GM18907 (cell line): Measurements from ENCODE around the gene ENO4.

Experiments used
- ATAC-seq: cut with Tn5 transposase; IDR thresholded peaks from one replicate; pipeline ENCODE4 v1.9.1; 2021; ENCODE audit warnings: mild to moderate bottlenecking, moderate library complexity; ENCODE audit not compliant: unreplicated experiment

Gene ENO4

GRCh38 chr10:116849248-116850057 lies at the start of gene ENO4:
ENO4 (plus strand) TSS chr10:116849499; CDS start chr10:116849567, 68 bp downstream.
- ATAC-seq = peak; percentile 62

GRCh38 chr10:116800286-116800929 lies 48.9 kb upstream of the ENO4 start:
- no peak for ATAC-seq

GRCh38 chr10:116801658-116802057 lies 47.6 kb upstream of the ENO4 start:
- no peak for ATAC-seq

GRCh38 chr10:116802474-116802873 lies 46.8 kb upstream of the ENO4 start:
- no peak for ATAC-seq

GRCh38 chr10:116802876-116803275 lies 46.4 kb upstream of the ENO4 start:
- ATAC-seq = no peak

- no peak for ATAC-seq
Measured at GRCh38 chr10:116803451-116804249, 45.6 kb upstream of the ENO4 start.

- ATAC-seq = no peak
Measured at GRCh38 chr10:116808706-116809105, 40.6 kb upstream of the ENO4 start.

- no peak for ATAC-seq
Measured at GRCh38 chr10:116809483-116810119, 39.7 kb upstream of the ENO4 start.

GRCh38 chr10:116810120-116810500 lies 39.2 kb upstream of the ENO4 start:
- ATAC-seq = no peak

- no peak for ATAC-seq
Measured at GRCh38 chr10:116810895-116811294, 38.4 kb upstream of the ENO4 start.

GRCh38 chr10:116811691-116812090 lies 37.6 kb upstream of the ENO4 start:
- no peak for ATAC-seq

GRCh38 chr10:116815641-116816415 lies 33.5 kb upstream of the ENO4 start:
- ATAC-seq = no peak

GRCh38 chr10:116817178-116817577 lies 32.1 kb upstream of the ENO4 start:
- ATAC-seq = no peak

GRCh38 chr10:116817780-116818343 lies 31.4 kb upstream of the ENO4 start:
- no peak for ATAC-seq

GRCh38 chr10:116819999-116820677 lies 29.2 kb upstream of the ENO4 start:
- no peak for ATAC-seq

GRCh38 chr10:116825901-116826300 lies 23.4 kb upstream of the ENO4 start:
- ATAC-seq = no peak

- ATAC-seq = no peak
Measured at GRCh38 chr10:116826803-116827202, 22.5 kb upstream of the ENO4 start.

- no peak for ATAC-seq
Measured at GRCh38 chr10:116827214-116827671, 22.1 kb upstream of the ENO4 start.

- no peak for ATAC-seq
Measured at GRCh38 chr10:116828116-116828515, 21.2 kb upstream of the ENO4 start.
